Glomerular endothelial cell (primary cell): Measurements from ENCODE around the gene ZSCAN4. TPM values are rescaled to one million over a fixed set of nuclear protein-coding genes. Genes with fewer than 3 reads are reported as not detected.

ENCODE experiments used
- DNase-seq: peaks from one replicate; pipeline ENCODE4 v3.0.0-alpha.2; 2011; ENCODE audit warnings: low read depth, low spot score; ENCODE audit errors: extremely low read depth
- total RNA-seq: library from RNA; depleted of rRNA; stranded (reverse); fragments of >200 nt; gene quantifications from 2 replicates; pipeline ENCODE4 v1.2.3, GENCODE V29; 2015

The ZSCAN4 gene, protein sequence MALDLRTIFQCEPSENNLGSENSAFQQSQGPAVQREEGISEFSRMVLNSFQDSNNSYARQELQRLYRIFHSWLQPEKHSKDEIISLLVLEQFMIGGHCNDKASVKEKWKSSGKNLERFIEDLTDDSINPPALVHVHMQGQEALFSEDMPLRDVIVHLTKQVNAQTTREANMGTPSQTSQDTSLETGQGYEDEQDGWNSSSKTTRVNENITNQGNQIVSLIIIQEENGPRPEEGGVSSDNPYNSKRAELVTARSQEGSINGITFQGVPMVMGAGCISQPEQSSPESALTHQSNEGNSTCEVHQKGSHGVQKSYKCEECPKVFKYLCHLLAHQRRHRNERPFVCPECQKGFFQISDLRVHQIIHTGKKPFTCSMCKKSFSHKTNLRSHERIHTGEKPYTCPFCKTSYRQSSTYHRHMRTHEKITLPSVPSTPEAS
- not detected in 2 replicates for total RNA-seq

DNA sequence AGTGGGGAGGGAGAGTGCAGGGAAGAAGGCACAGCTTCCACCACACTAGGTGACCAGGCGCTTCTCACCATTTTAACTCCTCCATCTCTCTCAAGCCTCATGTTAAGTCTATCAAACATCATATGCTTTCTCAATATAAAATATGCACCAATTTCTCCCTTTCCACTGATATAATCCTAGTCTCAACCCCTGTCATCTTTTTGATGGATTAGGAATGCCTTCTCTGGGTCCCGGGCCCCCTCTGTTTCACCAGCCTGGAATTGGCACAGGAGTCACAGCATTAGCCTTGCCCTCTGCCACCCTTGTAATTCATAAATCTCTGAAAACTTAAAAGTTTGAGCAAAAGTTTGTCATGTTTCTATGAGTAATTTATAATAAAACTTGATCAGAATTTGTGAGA, at the start of gene ZSCAN4:
TSS of gene ZSCAN4 (plus strand) at position 301 of the 400 bp plus-strand sequence. CDS start 7,211 bp downstream, outside the sequence.
- no peak for DNase-seq

DNA sequence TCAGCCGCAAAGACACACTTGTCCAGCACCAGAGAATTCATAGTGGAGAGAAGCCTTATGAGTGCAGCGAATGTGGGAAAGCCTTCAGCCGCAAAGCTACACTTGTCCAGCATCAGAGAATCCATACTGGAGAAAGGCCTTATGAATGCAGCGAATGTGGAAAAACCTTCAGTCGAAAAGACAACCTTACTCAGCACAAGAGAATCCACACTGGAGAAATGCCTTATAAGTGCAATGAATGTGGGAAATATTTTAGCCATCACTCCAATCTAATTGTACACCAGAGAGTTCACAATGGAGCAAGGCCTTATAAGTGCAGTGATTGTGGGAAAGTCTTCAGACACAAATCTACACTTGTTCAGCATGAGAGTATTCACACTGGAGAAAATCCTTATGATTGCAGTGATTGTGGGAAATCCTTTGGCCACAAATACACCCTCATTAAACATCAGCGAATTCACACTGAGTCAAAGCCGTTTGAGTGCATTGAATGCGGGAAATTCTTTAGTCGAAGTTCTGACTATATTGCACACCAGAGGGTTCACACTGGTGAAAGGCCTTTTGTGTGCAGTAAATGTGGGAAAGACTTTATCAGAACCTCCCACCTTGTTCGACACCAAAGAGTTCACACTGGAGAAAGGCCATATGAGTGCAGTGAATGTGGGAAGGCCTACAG, 47.9 kb upstream of the ZSCAN4 start:
- DNase-seq: no peak

DNA sequence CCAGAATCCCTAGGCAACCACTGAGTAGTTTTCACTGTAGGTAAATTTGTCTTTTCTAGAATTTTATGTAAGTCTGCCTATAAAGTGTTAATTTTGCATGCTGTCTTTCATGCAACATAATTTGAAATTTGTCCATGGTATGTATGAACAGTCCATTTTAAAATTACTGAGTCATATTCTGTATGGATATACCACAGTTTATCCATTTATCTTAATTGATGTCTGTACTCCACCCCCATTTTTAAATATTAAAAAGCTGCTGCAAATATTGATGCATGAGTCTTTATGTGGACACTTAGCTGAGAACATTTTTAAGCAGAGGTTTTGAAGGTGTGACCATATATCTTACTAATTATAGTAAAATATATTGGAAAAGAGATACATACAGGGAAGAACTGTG, 45.6 kb upstream of the ZSCAN4 start:
- DNase-seq: no peak

DNA sequence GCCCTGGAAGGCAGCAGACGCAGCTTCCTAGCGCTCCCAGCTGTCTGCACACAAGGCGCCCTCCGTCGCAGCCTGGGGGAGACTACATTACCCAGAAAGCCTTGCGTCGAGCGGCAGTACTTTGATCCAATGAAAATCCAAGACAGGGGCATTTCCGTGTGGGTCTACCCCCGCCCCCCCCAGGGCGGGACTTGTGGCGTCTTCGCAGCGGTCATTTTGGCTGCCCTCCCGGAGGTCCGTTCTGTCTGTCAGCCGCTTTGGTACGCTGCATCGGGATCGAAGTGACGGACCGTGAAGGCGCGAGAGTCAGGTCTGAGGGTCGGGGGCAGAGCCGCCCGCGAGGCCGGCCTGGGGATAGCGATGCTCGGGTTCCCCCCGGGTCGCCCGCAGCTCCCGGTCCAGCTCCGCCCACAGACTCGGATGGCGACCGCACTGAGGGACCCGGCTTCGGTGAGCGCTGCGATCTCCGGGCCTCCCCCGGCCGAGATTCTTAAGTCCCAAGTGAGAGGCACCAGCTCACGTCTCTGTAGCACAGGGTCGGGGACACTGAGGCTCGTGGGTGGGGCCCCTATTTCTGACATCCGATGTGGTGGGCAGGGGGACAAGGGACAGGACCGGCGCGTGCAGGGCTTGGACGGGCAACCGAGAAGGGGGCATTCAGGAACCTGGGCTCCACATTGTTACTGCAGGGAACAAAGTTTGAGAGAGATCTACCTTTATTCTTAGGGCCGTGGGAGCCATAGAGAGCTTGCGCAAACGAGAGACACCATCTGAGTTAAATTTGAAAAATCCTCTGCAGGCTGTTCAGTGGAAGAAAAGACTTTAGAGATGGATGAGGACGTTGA, 35.5 kb upstream of the ZSCAN4 start, which contains the start of gene ZNF211:
TSS of gene ZNF211 (plus strand) at position 182 of the 845 bp plus-strand sequence. CDS start at position 361, 179 bp downstream.
- peak; percentile 58 for DNase-seq

DNA sequence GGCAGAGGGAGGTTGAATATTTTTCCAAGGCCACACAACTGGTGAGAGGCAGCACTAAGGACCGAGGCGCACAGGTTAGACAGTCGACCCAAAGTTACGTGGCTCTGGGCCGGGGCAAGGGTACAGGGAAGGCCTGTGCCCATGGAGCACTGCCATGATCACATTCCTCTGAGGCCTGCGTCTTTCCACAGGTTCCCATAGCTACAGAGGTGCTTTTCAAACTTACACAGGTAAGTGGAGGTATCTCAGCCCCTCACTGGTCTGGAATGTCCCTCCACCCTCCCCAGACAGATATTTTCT, 35.0 kb upstream of the ZSCAN4 start:
- DNase-seq: no peak

DNA sequence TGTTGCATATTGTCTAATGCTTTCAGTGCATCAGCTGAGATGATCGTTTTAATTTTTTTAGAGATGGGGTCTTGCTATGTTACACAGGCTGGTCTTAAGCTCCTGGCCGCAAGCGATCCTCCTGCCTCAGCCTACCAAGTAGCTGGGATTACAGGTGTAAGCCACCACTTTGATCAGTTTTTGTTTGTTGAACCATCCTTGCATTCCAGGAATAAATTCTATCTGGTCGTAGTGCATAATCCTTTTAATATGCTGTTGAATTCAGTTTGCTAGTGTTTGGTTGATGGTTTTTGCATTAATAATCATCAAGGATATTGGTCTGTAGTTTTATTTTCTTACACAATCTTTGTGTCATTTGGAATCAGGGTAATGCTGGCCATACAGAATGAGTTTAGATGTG, 31.4 kb upstream of the ZSCAN4 start:
- no peak for DNase-seq

DNA sequence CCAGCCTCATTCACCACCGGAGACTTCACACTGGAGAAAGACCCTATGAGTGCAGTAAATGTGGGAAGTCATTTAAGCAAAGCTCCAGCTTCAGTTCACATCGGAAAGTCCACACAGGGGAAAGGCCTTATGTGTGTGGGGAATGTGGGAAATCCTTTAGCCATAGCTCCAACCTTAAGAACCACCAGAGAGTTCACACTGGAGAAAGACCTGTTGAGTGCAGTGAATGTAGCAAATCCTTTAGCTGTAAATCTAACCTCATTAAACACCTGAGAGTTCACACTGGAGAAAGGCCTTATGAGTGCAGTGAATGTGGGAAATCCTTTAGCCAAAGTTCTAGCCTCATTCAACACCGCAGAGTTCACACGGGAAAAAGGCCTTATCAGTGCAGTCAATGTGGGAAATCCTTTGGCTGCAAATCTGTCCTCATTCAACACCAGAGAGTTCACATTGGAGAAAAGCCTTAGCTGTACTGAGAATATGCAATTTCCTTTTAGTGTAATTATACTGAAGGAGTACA, 27.0 kb upstream of the ZSCAN4 start:
- DNase-seq: no peak

DNA sequence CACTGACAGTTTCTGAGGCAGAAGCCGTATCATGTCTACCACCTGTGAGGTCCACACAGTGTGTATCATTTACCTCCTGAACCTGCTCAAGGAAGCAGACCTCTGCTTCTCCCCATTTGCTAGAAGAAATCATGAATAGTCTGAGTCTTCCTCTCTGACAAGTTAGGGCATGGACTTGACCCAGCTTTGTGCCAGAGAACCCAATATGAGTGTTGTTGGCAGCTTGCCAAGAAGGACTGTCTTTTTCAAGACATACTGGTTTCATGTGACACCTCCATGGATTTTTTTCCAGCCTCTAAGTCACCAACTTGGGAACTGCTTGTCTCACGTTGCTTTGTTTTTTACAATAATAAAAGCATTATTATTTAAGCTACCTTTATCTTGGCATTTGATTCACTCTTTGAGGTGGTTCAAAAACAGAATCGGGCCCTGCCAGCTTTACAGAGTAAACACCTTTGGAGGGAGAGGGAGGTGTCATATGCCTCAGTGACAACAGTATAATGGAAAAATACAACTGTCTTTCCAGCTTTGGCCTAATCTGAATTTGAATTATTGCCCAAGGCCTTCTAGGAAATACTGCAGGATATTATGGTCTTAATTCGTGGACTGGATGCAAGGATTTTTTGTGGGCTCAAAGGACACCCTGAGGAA, 26.2 kb upstream of the ZSCAN4 start:
- no peak for DNase-seq

DNA sequence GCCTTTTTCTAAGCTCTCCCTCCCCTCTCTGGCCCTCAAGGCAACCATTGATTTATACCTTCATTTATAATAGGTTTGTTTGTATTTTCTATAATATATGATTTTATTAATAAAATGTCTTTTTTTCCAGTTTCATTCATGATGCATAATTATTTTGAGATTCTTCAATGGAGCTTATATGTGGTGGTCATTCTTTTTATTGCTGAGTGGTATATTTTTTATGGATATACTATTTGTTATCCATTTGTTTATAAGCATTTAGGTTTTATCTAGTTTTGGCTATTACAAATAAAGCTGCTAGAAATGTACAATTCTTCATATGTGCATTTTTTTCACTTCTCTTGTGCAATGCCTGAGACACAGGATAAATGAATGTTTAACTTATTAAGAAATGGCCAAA, 25.0 kb upstream of the ZSCAN4 start:
- no peak for DNase-seq

DNA sequence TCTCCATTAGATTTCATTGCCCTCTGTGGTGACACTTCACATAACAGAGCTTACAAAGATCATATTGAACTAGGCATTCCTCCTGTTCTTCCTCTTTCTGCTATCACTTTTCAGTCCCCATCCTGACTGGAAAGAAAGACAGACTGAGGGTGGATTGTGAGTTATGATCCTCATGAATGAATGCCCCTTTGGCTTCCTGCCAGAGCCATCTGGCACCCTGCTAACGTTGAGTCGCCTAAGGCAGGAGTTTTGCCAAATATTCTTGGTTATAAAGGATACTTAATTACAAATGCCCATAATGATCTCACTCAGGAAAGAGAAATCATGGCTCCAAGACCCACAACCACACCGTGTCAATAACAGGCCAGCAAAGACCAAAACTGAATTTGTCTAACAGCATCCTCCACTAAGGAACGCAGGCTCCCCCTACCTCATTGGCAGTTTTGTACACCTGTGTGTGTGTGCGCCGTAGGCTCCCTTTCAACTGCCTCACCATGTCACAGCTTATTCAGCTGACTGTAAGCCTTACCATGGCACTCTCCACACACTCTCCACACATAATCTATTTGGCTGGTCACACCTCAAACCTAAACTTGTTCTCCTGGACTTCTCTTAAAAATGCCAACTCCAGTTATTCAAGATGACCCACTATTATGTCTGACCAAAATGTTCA, 20.3 kb upstream of the ZSCAN4 start:
- DNase-seq: no peak

DNA sequence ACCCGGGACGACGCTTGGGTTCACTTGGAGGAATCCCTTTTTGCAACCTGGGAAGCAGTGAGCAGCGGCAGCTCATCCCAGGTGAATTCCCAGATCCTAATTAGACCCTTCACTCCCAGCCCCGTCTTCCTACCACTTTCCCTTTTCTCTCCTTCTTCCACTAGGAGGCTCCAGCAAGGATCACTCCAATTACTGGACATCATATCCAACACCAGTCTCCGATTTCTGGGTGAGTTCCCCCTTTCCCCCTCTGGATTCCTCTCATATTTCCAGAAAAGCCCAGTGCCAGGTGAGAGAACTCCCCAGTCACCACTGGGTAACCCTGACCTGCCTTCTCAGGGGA, 17.1 kb upstream of the ZSCAN4 start:
- no peak for DNase-seq

DNA sequence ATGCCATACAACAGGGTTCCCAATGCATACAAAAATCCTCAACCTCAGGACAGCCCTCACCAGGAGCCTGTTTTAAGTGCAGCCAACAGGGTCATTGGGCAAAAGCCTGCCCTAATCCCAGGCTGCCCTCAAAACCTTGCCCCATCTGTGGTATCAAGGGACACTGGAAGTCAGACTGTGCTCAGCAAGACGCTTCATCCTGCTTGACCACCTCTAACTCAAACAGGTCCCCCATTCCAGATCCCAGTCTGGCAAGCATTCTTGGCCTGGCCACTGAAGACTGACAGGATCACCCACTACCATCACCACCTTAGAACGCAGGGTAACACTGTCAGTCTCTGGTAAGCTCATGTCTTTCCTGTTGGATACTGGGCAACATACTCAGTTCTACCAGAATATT, 15.0 kb upstream of the ZSCAN4 start:
- DNase-seq: no peak

DNA sequence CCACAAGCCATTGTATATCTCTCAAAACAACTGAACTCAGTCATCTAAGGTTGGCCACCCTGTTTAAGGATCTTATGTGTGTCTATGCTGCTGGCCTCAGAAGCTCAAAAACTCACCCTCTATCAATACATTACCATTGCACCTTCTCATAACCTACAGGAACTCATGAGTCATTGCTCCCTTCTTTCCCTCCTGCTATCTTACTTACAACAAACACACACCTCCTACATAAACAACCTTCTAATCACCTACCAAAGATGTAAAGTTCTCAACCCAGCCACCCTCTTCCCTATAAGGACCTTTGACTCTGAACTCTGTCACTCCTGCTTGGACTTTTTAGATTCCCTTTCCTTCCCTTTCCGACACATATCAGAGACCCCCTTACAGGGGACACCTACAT, 13.3 kb upstream of the ZSCAN4 start:
- DNase-seq: no peak

DNA sequence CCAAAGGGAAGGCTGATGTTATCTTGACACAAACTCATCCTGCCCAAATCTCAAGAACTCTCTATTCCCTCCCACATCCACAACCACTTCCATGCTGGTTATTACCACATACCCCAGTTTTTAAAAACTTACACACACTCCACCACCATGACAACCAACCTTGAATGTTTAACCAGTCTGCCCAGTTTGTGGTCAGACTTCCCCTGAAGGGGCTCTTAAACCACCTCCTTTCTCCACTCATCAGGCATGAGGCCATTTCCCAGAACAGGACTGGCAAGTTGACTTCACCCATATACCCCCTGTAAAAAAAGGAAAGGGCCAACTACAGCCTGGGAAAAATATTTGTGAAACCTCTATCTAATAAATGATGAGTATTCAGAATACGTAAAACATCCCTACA, 12.4 kb upstream of the ZSCAN4 start:
- no peak for DNase-seq

DNA sequence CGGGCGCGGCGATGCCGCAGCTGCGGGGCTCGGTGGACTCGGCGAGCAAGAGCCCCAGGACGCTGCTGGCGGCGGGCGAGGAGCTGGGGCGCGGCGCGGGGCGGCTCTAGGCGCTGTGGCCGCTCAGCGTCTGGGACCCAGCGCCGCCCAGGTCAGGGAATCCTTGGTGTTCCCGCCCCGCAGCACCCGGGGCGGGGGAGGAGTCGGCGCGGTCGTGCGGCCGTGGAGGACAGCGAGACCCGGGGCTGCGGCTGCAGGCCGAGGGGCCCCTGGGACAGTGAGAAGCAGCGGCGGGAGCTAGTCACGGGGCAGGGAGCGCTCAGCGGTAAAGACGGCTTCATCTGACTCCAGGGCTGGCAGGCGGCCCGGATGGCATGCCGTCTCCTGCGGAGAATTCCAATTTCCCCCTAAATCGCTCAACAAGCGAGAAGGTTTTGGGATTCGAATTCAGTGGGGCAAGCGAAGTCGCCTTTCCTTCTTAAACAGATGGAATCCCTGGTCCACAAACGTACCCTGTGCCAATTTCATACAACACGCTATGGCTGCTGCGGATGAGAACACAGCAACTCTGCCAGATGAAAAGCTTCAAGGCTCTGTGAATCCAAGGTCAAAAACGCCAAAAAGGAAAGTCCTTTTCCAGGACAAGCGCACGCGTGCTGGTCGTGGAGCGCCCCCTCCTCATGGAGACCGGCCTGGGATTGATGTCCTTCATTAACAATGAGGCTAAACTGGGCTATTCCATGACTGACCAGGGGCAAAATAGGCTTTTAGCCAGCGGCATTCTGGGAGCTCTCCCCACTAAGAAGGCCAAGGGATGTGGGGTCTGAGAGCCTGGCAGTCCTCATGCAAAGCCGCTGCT, 4.2 kb upstream of the ZSCAN4 start:
- no peak for DNase-seq

DNA sequence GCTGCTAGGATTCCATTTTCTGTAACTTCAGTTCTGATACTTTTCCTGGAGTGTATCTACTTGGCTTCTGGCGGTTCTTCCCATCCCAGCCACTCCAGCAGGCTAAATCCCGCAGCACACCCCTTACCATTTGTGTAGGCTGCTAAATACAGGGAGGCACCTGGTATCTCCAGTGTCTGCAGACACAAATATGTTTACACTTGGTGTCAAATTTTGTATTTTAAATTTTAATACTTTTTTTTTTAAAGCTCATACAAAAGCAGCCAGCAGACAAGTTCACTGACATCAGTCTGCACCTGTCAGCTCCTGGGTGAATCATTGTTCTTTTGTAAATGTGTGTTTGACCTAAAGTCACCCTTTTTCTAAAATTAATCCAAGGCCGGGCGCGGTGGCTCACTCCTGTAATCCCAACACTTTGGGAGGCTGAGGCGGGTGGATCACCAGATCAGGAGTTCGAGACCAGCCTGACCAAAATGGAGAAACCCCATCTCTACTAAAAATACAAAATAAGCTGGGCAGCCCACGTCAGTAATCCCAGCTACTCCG, 3.4 kb upstream of the ZSCAN4 start:
- no peak for DNase-seq

DNA sequence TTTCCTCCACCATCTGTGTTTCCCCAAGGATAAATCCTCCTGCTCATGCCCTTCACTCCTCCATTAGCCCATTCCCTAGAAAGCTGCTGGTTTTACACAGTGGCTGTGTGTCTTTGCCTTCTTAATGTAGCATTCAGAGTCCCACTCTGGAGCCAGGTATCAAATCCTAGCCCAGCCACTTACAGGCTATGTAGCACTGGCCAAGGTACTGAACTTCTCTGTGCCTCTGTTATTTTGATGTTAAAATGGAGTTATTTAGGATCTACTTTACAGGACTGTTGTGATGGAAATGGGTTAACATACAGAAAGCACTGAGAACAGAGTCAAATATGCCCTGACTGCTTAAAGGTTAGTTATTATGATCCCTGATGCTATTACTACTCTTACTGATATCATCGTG, 1.5 kb upstream of the ZSCAN4 start:
- DNase-seq: no peak

DNA sequence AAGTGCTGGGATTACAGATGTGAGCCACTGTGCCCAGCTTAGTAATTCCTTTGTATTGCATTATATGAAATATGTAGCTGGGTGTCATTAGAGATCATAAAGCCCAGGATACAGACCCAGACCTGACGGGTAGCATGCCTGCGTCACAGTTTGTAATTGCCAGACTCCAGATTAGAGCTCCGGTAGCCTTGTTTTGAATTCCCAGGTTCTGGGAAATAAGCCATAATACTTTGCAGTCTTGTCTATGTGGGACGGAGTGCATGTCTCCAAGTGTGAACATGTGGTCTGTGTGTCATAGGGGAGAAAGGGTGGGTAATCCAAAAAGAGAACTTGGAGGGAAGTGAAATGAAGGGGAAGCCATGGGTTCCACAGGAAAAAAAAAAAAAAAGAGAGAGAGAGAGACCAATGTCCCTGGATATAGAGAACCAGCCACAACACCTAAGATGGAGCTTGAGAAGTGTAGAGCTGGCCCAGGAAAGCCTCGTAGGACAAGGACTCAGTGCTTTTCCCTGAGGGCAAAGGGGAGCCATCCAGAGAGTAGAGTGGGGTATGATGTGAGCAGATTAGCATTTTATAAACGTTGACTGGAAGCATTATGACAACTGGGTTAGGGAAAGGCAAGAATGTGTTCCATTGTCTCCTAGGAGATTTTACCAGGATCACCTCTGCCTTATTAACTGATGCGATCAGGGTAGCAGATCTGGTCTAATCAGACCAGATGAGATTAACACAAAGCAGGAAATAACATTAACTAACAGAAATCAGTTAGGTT, 2.6 kb downstream of the ZSCAN4 start:
- DNase-seq: no peak
